ENCODE measurements around the gene THSD7B. TPM values are rescaled to one million over a fixed set of nuclear protein-coding genes. Genes with fewer than 3 reads are reported as not detected.

THSD7B gene
- total and polyA plus RNA-seq, 10 of the 15 experiments (the other 5 are each of a cell fraction or from before 2014, with no cell fraction given), result 0.03 to 0.56 (median 0.28) TPM

DNA sequence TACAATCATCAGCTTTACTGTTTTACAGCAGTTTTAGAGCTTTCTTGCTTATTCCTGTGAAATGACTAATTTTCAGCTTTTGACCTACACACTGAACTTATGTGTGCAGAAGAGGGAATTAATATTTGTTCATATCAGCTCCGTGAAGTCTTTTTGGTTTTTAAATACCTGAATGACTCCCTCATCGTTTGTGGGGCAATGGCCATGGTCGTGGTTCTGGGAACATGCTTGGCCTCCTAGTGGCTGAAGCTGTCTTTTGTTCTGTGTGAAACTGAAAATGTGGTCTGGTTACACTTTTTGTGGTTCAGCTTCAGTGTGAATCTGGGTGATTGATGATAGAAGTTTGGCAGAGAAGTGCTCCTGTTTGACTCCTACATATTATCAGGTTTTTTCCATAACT is 408.1 kb downstream of the THSD7B start (continued):
- TF ChIP-seq, protein P1, sequence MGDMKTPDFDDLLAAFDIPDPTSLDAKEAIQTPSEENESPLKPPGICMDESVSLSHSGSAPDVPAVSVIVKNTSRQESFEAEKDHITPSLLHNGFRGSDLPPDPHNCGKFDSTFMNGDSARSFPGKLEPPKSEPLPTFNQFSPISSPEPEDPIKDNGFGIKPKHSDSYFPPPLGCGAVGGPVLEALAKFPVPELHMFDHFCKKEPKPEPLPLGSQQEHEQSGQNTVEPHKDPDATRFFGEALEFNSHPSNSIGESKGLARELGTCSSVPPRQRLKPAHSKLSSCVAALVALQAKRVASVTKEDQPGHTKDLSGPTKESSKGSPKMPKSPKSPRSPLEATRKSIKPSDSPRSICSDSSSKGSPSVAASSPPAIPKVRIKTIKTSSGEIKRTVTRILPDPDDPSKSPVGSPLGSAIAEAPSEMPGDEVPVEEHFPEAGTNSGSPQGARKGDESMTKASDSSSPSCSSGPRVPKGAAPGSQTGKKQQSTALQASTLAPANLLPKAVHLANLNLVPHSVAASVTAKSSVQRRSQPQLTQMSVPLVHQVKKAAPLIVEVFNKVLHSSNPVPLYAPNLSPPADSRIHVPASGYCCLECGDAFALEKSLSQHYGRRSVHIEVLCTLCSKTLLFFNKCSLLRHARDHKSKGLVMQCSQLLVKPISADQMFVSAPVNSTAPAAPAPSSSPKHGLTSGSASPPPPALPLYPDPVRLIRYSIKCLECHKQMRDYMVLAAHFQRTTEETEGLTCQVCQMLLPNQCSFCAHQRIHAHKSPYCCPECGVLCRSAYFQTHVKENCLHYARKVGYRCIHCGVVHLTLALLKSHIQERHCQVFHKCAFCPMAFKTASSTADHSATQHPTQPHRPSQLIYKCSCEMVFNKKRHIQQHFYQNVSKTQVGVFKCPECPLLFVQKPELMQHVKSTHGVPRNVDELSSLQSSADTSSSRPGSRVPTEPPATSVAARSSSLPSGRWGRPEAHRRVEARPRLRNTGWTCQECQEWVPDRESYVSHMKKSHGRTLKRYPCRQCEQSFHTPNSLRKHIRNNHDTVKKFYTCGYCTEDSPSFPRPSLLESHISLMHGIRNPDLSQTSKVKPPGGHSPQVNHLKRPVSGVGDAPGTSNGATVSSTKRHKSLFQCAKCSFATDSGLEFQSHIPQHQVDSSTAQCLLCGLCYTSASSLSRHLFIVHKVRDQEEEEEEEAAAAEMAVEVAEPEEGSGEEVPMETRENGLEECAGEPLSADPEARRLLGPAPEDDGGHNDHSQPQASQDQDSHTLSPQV (IDR thresholded peaks at IDR 0.05), result no peak
- no peak for TF ChIP-seq GATAD2B (conservative IDR thresholded peaks at IDR 0.05; ENCODE audit: low read depth)
- TF ChIP-seq, protein P2, sequence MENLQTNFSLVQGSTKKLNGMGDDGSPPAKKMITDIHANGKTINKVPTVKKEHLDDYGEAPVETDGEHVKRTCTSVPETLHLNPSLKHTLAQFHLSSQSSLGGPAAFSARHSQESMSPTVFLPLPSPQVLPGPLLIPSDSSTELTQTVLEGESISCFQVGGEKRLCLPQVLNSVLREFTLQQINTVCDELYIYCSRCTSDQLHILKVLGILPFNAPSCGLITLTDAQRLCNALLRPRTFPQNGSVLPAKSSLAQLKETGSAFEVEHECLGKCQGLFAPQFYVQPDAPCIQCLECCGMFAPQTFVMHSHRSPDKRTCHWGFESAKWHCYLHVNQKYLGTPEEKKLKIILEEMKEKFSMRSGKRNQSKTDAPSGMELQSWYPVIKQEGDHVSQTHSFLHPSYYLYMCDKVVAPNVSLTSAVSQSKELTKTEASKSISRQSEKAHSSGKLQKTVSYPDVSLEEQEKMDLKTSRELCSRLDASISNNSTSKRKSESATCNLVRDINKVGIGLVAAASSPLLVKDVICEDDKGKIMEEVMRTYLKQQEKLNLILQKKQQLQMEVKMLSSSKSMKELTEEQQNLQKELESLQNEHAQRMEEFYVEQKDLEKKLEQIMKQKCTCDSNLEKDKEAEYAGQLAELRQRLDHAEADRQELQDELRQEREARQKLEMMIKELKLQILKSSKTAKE (IDR thresholded peaks at IDR 0.05; ENCODE audit: low read depth, poor library complexity, severe bottlenecking), result peak; percentile 39
- TF ChIP-seq IKZF1 (conservative IDR thresholded peaks at IDR 0.05), result peak; percentile 84
- no peak for TF ChIP-seq CBX5 (IDR thresholded peaks at IDR 0.05; ENCODE audit: low read depth)
- TF ChIP-seq RBBP5 (conservative IDR thresholded peaks at IDR 0.05), result no peak
- no peak for TF ChIP-seq FOXK2 (IDR thresholded peaks at IDR 0.05)
- no peak for TF ChIP-seq ZSCAN29 (IDR thresholded peaks at IDR 0.05)
- no peak for TF ChIP-seq KAT2A (conservative IDR thresholded peaks at IDR 0.05; ENCODE audit: control insufficient read depth, low read depth, low read length)
- TF ChIP-seq RUNX3 (IDR thresholded peaks at IDR 0.05; ENCODE audit: low read length), result peak; percentile 93
- no peak for TF ChIP-seq MTA3 (IDR thresholded peaks at IDR 0.05; ENCODE audit: borderline replicate concordance, low read length)
- TF ChIP-seq FOXM1 (IDR thresholded peaks at IDR 0.05; ENCODE audit: low read depth, low read length), result 0 out of 2 replicates have a peak, but pooled peaks have one; percentile 20
- peak; percentile 34; the same call in 1 of the 2 replicates for TF ChIP-seq BMI1 (IDR thresholded peaks at IDR 0.05; ENCODE audit: borderline replicate concordance)
- TF ChIP-seq MYC (IDR thresholded peaks at IDR 0.05; ENCODE audit: insufficient read depth, insufficient read length, insufficient replicate concordance, low read length, severe bottlenecking), result no peak
- no peak for TF ChIP-seq NFYB (IDR thresholded peaks at IDR 0.05; ENCODE audit: insufficient read depth, low read depth, low read length)
- TF ChIP-seq, protein P3, sequence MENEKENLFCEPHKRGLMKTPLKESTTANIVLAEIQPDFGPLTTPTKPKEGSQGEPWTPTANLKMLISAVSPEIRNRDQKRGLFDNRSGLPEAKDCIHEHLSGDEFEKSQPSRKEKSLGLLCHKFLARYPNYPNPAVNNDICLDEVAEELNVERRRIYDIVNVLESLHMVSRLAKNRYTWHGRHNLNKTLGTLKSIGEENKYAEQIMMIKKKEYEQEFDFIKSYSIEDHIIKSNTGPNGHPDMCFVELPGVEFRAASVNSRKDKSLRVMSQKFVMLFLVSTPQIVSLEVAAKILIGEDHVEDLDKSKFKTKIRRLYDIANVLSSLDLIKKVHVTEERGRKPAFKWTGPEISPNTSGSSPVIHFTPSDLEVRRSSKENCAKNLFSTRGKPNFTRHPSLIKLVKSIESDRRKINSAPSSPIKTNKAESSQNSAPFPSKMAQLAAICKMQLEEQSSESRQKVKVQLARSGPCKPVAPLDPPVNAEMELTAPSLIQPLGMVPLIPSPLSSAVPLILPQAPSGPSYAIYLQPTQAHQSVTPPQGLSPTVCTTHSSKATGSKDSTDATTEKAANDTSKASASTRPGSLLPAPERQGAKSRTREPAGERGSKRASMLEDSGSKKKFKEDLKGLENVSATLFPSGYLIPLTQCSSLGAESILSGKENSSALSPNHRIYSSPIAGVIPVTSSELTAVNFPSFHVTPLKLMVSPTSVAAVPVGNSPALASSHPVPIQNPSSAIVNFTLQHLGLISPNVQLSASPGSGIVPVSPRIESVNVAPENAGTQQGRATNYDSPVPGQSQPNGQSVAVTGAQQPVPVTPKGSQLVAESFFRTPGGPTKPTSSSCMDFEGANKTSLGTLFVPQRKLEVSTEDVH (IDR thresholded peaks at IDR 0.05; ENCODE audit: low read depth, partially characterized antibody), result no peak
- TF ChIP-seq HDAC6 (IDR thresholded peaks at IDR 0.05; ENCODE audit: unreplicated experiment), result no peak
- TF ChIP-seq ZBED1 (IDR thresholded peaks at IDR 0.05; ENCODE audit: borderline replicate concordance), result no peak; the same call in 1 of the 2 replicates
- TF ChIP-seq, protein P4, sequence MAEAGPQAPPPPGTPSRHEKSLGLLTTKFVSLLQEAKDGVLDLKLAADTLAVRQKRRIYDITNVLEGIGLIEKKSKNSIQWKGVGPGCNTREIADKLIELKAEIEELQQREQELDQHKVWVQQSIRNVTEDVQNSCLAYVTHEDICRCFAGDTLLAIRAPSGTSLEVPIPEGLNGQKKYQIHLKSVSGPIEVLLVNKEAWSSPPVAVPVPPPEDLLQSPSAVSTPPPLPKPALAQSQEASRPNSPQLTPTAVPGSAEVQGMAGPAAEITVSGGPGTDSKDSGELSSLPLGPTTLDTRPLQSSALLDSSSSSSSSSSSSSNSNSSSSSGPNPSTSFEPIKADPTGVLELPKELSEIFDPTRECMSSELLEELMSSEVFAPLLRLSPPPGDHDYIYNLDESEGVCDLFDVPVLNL (IDR thresholded peaks at IDR 0.05; ENCODE audit: low read depth, low read length), result no peak
